GM21528 (cell line): ENCODE data around the gene IKZF2.

ENCODE experiments used
- ATAC-seq: cut with Tn5 transposase; IDR thresholded peaks from one replicate; pipeline ENCODE4 v1.9.1; 2021; ENCODE audit warnings: mild to moderate bottlenecking, moderate library complexity; ENCODE audit not compliant: unreplicated experiment, low FRiP score

The IKZF2 gene

GRCh38 chr2:213010106-213010779 lies 141.2 kb downstream of the IKZF2 start:
- ATAC-seq: no peak

GRCh38 chr2:213007290-213007838 lies 144.0 kb downstream of the IKZF2 start:
- ATAC-seq: no peak

GRCh38 chr2:213004197-213004821 lies 147.1 kb downstream of the IKZF2 start:
- ATAC-seq: no peak

GRCh38 chr2:213002383-213002782 lies 149.0 kb downstream of the IKZF2 start:
- ATAC-seq: no peak

GRCh38 chr2:213001297-213001910 lies 150.0 kb downstream of the IKZF2 start:
- ATAC-seq: no peak

GRCh38 chr2:212998626-212999359 lies 152.6 kb downstream of the IKZF2 start:
- no peak for ATAC-seq

- no peak for ATAC-seq
These were observed 153.8 kb downstream of the IKZF2 start for GRCh38 chr2:212997526-212998020.

GRCh38 chr2:212995920-212996319 lies 155.5 kb downstream of the IKZF2 start:
- no peak for ATAC-seq

- ATAC-seq: no peak
These were observed 156.4 kb downstream of the IKZF2 start for GRCh38 chr2:212994976-212995375.

- ATAC-seq: no peak
These were observed 160.3 kb downstream of the IKZF2 start for GRCh38 chr2:212991120-212991519.

GRCh38 chr2:212990697-212991096 lies 160.7 kb downstream of the IKZF2 start:
- ATAC-seq: no peak

- no peak for ATAC-seq
These were observed 163.9 kb downstream of the IKZF2 start for GRCh38 chr2:212987492-212987891.

GRCh38 chr2:212984129-212984528 lies 167.3 kb downstream of the IKZF2 start:
- no peak for ATAC-seq

GRCh38 chr2:212979799-212980198 lies 171.6 kb downstream of the IKZF2 start:
- ATAC-seq: no peak

- ATAC-seq: no peak
These were observed 172.3 kb downstream of the IKZF2 start for GRCh38 chr2:212979046-212979612.

- no peak for ATAC-seq
These were observed 174.3 kb downstream of the IKZF2 start for GRCh38 chr2:212977152-212977551.

GRCh38 chr2:212975333-212975732 lies 176.1 kb downstream of the IKZF2 start:
- no peak for ATAC-seq

- ATAC-seq: no peak
These were observed 176.7 kb downstream of the IKZF2 start for GRCh38 chr2:212974692-212975091.

GRCh38 chr2:212973347-212973746 lies 178.1 kb downstream of the IKZF2 start:
- ATAC-seq: no peak

- no peak for ATAC-seq
These were observed 181.3 kb downstream of the IKZF2 start for GRCh38 chr2:212970132-212970531.
